SU-DHL-6 (cell line): ENCODE results near the gene IFNA7.

Experiments
- H2AFZ ChIP-seq: fragments of 200-600 bp; sonication (generic); 2 replicates; pipeline ENCODE4 v1.6.1; 2014; ENCODE audit warnings: low read depth, mild to moderate bottlenecking, moderate library complexity, mixed read lengths, antibody characterized with exemption, low read length; ENCODE audit not compliant: severe bottlenecking
- H3F3A ChIP-seq: fragments of 200-600 bp; shearing (Covaris generic); 2 replicates; pipeline ENCODE4 v1.6.0; 2016; ENCODE audit warnings: antibody characterized with exemption, mild to moderate bottlenecking; ENCODE audit not compliant: insufficient read depth
- H3K27ac ChIP-seq: fragments of 200-600 bp; sonication (generic); 2 replicates; pipeline ENCODE4 v1.5.1; 2016; ENCODE audit warnings: low read depth, mild to moderate bottlenecking, low read length, moderate library complexity, mixed read lengths
- H3K27me3 ChIP-seq: fragments of 200-600 bp; sonication (generic), shearing (Covaris generic); 2 replicates; pipeline ENCODE4 v1.6.0; 2014; ENCODE audit warnings: mild to moderate bottlenecking, low read length
- H3K36me3 ChIP-seq: fragments of 200-600 bp; sonication (generic); 2 replicates; pipeline ENCODE4 v1.6.1; 2014; ENCODE audit warnings: mild to moderate bottlenecking, low read length, mixed read lengths
- H3K4me2 ChIP-seq: fragments of 300-600, 200-600 bp; shearing (Covaris generic), sonication (generic); 2 replicates; pipeline ENCODE4 v1.6.0; 2014; ENCODE audit warnings: low read length, low read depth, mild to moderate bottlenecking; ENCODE audit not compliant: poor library complexity, severe bottlenecking
- H3K4me3 ChIP-seq: fragments of 200-600 bp; sonication (generic); 2 replicates; pipeline ENCODE4 v1.5.1; 2014; ENCODE audit warnings: antibody characterized with exemption, low read length, mild to moderate bottlenecking, mixed read lengths; ENCODE audit not compliant: insufficient read depth, poor library complexity, severe bottlenecking
- H3K79me2 ChIP-seq: fragments of 200-600 bp; sonication (generic); 2 replicates; pipeline ENCODE4 v1.6.1; 2014; ENCODE audit warnings: mild to moderate bottlenecking, low read length, moderate library complexity; ENCODE audit not compliant: insufficient read depth
- H3K9ac ChIP-seq: fragments of 200-600 bp; sonication (generic); 2 replicates; pipeline ENCODE4 v1.7.0; 2014; ENCODE audit warnings: mild to moderate bottlenecking, low read length
- H3K9me2 ChIP-seq: fragments of 200-600 bp; sonication (generic); replicated peaks from 2 replicates; pipeline ENCODE4 v1.6.1; 2014; ENCODE audit warnings: low read length; ENCODE audit not compliant: insufficient read depth
- H3K9me3 ChIP-seq: fragments of 200-600 bp; sonication (generic); 2 replicates; pipeline ENCODE4 v1.6.1; 2014; ENCODE audit warnings: low read length, mixed read lengths; ENCODE audit not compliant: insufficient read depth
- H4K20me1 ChIP-seq: fragments of 200-600 bp; sonication (generic); 2 replicates; pipeline ENCODE4 v1.6.1; 2014; ENCODE audit warnings: low read depth, mild to moderate bottlenecking, antibody characterized with exemption, low read length, moderate library complexity, mixed read lengths
- CTCF ChIP-seq: fragments of 200-600 bp; sonication (generic); IDR thresholded peaks from one replicate; pipeline ENCODE4 v1.5.1; 2017; ENCODE audit warnings: antibody characterized with exemption, mild to moderate bottlenecking, low read length, moderate library complexity; ENCODE audit not compliant: insufficient read depth, poor library complexity, severe bottlenecking
- EZH2phosphoT487 ChIP-seq: fragments of 200-600 bp; sonication (generic), shearing (Covaris generic); conservative IDR thresholded peaks from 2 replicates; pipeline ENCODE4 v1.6.1; 2018; ENCODE audit warnings: mild to moderate bottlenecking, antibody characterized with exemption, low read length, moderate library complexity, mixed read lengths

IFNA7 gene

DNA sequence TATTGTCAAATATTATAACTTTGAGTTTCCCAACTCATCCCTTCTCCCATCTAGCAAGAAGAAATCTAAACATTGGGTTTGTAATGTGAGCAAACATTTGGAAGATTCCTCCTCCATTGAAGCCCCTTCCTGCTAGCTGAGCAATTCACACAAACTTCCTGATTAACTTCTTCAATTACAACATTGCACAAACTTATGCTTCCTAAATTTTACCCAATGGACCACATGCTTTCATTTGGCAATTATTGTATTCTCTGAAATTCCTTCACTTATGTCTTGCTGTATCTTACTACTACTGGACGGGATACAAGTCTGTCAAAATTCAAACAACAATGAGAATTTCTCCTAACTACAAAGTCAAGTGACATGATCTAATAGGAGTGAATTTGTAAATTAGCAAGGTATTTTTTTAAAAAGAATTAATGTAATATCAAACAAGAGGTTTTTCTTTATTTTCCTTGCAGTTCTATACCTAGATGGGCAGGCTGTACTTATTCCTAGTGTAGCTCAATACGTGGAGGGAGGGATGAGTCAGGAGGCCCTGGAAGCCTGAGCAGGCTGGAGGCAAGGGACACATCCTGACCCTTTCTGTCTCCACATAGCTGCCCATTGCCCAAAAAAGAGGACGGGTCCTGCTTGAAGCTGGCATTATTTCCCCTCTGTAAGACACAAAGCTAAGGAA lies 48.5 kb downstream of the IFNA7 start:
- no peak overlapping the region for H3K9ac ChIP-seq
- H2AFZ ChIP-seq, result no peak overlapping the region
- H3K9me2 ChIP-seq, result no peaks in the 10 kb centered on the region
- TF ChIP-seq EZH2phosphoT487, result no peak
- no peak for TF ChIP-seq CTCF
- H3F3A ChIP-seq, result no peaks in the 10 kb centered on the region
- H3K79me2 ChIP-seq, result no peaks in the 10 kb centered on the region
- 0 out of 2 replicates have a peak, but pooled peaks cover 6% of the 10 kb centered on the region for H3K9me3 ChIP-seq
- H3K27ac ChIP-seq, result no peak overlapping the region
- H3K27me3 ChIP-seq, result no peaks in the 10 kb centered on the region
- H4K20me1 ChIP-seq, result no peaks in the 10 kb centered on the region; the same call in 1 of the 2 replicates
- no peak overlapping the region for H3K4me3 ChIP-seq
- no peaks in the 10 kb centered on the region for H3K36me3 ChIP-seq
- no peak overlapping the region for H3K4me2 ChIP-seq
